Keratinocyte (primary cell): ENCODE data around the gene PCTP. TPM values are rescaled to one million over a fixed set of nuclear protein-coding genes. Genes with fewer than 3 reads are reported as not detected.

Source experiments
- DNase-seq: peaks from one replicate; pipeline ENCODE4 v3.0.0-alpha.2; 2011; ENCODE audit warnings: low read depth, missing footprints, low spot score
- FAIRE-seq: peaks from 2 replicates; lab custom pipeline; 2011; peaks lifted over from hg19 to GRCh38; lab: Jason Lieb, UNC
- H2AFZ ChIP-seq: 2 replicates; pipeline ENCODE4 v1.6.0; 2012; ENCODE audit warnings: low read length, control low read depth, inconsistent platforms; ENCODE audit not compliant: control insufficient read depth
- H3K27ac ChIP-seq: 2 replicates; pipeline ENCODE4 v1.5.1; 2011; ENCODE audit warnings: low read length; ENCODE audit not compliant: control insufficient read depth, insufficient read depth
- H3K27me3 ChIP-seq: 3 replicates; pipeline ENCODE4 v1.6.0; 2011; ENCODE audit warnings: low read length; ENCODE audit not compliant: control insufficient read depth, insufficient read depth; ENCODE audit errors: extremely low read depth
- H3K36me3 ChIP-seq, 2 experiments: 2 replicates in 1 of 2; 3 replicates in 1 of 2; pipeline ENCODE4 v1.5.1; 2011; ENCODE audit warnings: low read length in 2 of 2, mild to moderate bottlenecking in 1 of 2; ENCODE audit not compliant: control insufficient read depth in 2 of 2, insufficient read depth in 2 of 2; ENCODE audit errors: extremely low read depth in 1 of 2
- H3K4me1 ChIP-seq: 3 replicates; pipeline ENCODE4 v1.5.1; 2011; ENCODE audit warnings: low read length; ENCODE audit not compliant: control insufficient read depth, insufficient read depth; ENCODE audit errors: extremely low read depth
- H3K4me2 ChIP-seq: 3 replicates; pipeline ENCODE4 v1.6.0; 2011; ENCODE audit warnings: low read depth, low read length; ENCODE audit not compliant: control insufficient read depth, insufficient read depth; ENCODE audit errors: extremely low read depth
- H3K4me3 ChIP-seq, 3 experiments: fragments of 200-600 bp in 1 of 3; sonication (generic) in 1 of 3; 2 replicates in 2 of 3; 3 replicates in 1 of 3; pipeline ENCODE4 v1.5.1; 2011 to 2016; ENCODE audit warnings: low read length in 3 of 3, mild to moderate bottlenecking in 3 of 3, control low read depth in 2 of 3, inconsistent platforms in 1 of 3, low read depth in 1 of 3, mixed read lengths in 1 of 3, mixed run types in 1 of 3, moderate library complexity in 1 of 3; ENCODE audit not compliant: control insufficient read depth in 2 of 3, insufficient read depth in 2 of 3; ENCODE audit errors: extremely low read depth in 1 of 3
- H3K79me2 ChIP-seq: 2 replicates; pipeline ENCODE4 v1.6.0; 2012; ENCODE audit warnings: low read length; ENCODE audit not compliant: control insufficient read depth, insufficient read depth
- H3K9ac ChIP-seq: 3 replicates; pipeline ENCODE4 v1.6.0; 2011; ENCODE audit warnings: low read length; ENCODE audit not compliant: control insufficient read depth, insufficient read depth; ENCODE audit errors: extremely low read depth
- H3K9me1 ChIP-seq: 3 replicates; pipeline ENCODE4 v1.6.0; 2011; ENCODE audit warnings: low read length; ENCODE audit not compliant: control insufficient read depth, insufficient read depth; ENCODE audit errors: extremely low read depth
- H3K9me3 ChIP-seq: 2 replicates; pipeline ENCODE4 v1.5.1; 2012; ENCODE audit warnings: low read depth, low read length; ENCODE audit not compliant: control insufficient read depth
- H4K20me1 ChIP-seq: 3 replicates; pipeline ENCODE4 v1.6.0; 2011; ENCODE audit warnings: low read length; ENCODE audit not compliant: control insufficient read depth, insufficient read depth; ENCODE audit errors: extremely low read depth
- CTCF ChIP-seq, 3 experiments: IDR thresholded peaks in 1 of 3; conservative IDR thresholded peaks in 1 of 3; optimal IDR thresholded peaks in 1 of 3; 2 replicates in 2 of 3; 3 replicates in 1 of 3; pipeline versions ENCODE3 to v1.5.1; 2011; ENCODE audit warnings: low read length in 3 of 3, mild to moderate bottlenecking in 3 of 3, moderate library complexity in 2 of 3, control low read depth in 1 of 3, inconsistent platforms in 1 of 3; ENCODE audit not compliant: insufficient read depth in 2 of 3; ENCODE audit errors: extremely low read depth in 1 of 3
- EZH2 ChIP-seq: IDR thresholded peaks from one replicate; pipeline ENCODE4 v1.6.1; 2012; ENCODE audit warnings: inconsistent platforms, mild to moderate bottlenecking, low read length, moderate library complexity
- dilution Hi-C: fragments of 300-500 bp; cut with MboI; formaldehyde crosslinking; loops from one replicate; pipeline ENCODE4 v1.7.0; 2020; ENCODE audit warnings: low sequenced_read_pairs; ENCODE audit not compliant: extremely low pct_ligation_motif_present
- polyA plus RNA-seq, 5 experiments: library from polyadenylated mRNA; depleted of rRNA in 3 of 5; stranded (reverse) in 3 of 5; stranded (forward) in 1 of 5; unstranded in 1 of 5; fragments of >200 nt; gene quantifications; 1 replicate in 1 of 5; 2 replicates in 3 of 5; 3 replicates in 1 of 5; pipeline versions ENCODE4 v1.2.1 to v1.2.3, GENCODE V29; 2011 to 2012; ENCODE audit warnings: missing spikeins in 2 of 5, low read depth in 1 of 5, low replicate concordance in 1 of 5

The PCTP gene
- polyA plus RNA-seq, 1 donor (not counting 4 experiments of a cell fraction or from before 2014, with no cell fraction given), result 29.5 TPM

- Histone ChIP-seq H3K4me1 (peaks cover 10% of the 10 kb centered on the region), H2AFZ (no peak overlapping the region), H3K9me1 (no peaks in the 10 kb centered on the region), H3K79me2 (no peaks in the 10 kb centered on the region), H3K27ac (no peak overlapping the region), H3K4me3 (no peak overlapping the region), H3K27me3 (no peaks in the 10 kb centered on the region), H3K9ac (no peak overlapping the region), H3K9me3 (no peaks in the 10 kb centered on the region), H3K4me2 (no peak overlapping the region), H3K36me3 (peaks cover 0 to 12% of the 10 kb centered on the region in 2 experiments), H4K20me1 (no peaks in the 10 kb centered on the region)
- FAIRE-seq (no peak), DNase-seq (no peak)
- dilution Hi-C loops, result no loop called here
- no peak for TF ChIP-seq CTCF (optimal IDR thresholded peaks at IDR 0.05 in 1 of 3, IDR thresholded peaks at IDR 0.05 in 1 of 3, conservative IDR thresholded peaks at IDR 0.05 in 1 of 3; ENCODE audit: extremely low read depth in 1 of 3, insufficient read depth in 2 of 3, low read length in 3 of 3)
- TF ChIP-seq EZH2, result no peak
These were observed 22.8 kb downstream of the PCTP start for GRCh38 chr17:55773671-55774070.

DNA sequence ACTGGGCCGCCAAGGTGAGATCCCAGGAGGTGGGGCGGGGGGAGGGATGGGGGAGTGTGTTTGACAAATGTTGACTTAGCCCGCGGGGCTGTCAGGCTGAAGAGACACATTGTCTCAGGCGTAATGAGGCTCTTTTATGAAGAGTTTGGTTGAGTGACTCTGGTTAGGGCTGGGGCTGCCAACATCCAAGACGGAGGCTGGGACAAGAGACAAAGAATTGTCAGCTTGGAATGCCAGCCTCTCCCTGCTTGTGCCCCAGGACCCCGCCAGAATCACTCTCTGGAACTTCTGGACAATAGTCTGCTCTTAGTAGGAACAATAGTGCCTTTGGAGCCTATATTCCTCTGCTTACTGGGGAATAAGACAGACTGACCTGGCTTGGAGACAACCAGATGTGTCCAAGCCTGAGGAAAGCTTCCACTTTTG is 24.0 kb downstream of the PCTP start:
- Histone ChIP-seq H3K9ac (no peak overlapping the region), H3K27me3 (no peaks in the 10 kb centered on the region), H3K79me2 (no peaks in the 10 kb centered on the region), H4K20me1 (no peaks in the 10 kb centered on the region), H3K9me1 (no peaks in the 10 kb centered on the region), H3K4me1 (peaks cover 4% of the 10 kb centered on the region), H3K36me3 (peaks cover 0 to 12% of the 10 kb centered on the region in 2 experiments), H3K4me2 (no peak overlapping the region), H3K9me3 (no peaks in the 10 kb centered on the region), H3K27ac (no peak overlapping the region), H2AFZ (no peak overlapping the region), H3K4me3 (no peak overlapping the region)
- DNase-seq, result no peak
- FAIRE-seq, result no peak
- TF ChIP-seq CTCF (optimal IDR thresholded peaks at IDR 0.05 in 1 of 3, IDR thresholded peaks at IDR 0.05 in 1 of 3, conservative IDR thresholded peaks at IDR 0.05 in 1 of 3; ENCODE audit: extremely low read depth in 1 of 3, insufficient read depth in 2 of 3, low read length in 3 of 3) (no peak), EZH2 (no peak)
- dilution Hi-C loops, result no loop called here
